GM12801 (cell line): ENCODE measurements around the gene TES.

Experiments
- TF ChIP-seq, protein P1 (sequence below): IDR thresholded peaks from one replicate; pipeline ENCODE4 v1.5.1; 2011; ENCODE audit warnings: control low read depth; ENCODE audit not compliant: insufficient read length; ENCODE audit errors: extremely low read depth

TES gene

GRCh38 chr7:116210345-116211005 is at the start of gene TES:
Gene TES (plus strand): TSS chr7:116210539. CDS start chr7:116210708, 169 bp downstream.
- TF ChIP-seq, protein P1, sequence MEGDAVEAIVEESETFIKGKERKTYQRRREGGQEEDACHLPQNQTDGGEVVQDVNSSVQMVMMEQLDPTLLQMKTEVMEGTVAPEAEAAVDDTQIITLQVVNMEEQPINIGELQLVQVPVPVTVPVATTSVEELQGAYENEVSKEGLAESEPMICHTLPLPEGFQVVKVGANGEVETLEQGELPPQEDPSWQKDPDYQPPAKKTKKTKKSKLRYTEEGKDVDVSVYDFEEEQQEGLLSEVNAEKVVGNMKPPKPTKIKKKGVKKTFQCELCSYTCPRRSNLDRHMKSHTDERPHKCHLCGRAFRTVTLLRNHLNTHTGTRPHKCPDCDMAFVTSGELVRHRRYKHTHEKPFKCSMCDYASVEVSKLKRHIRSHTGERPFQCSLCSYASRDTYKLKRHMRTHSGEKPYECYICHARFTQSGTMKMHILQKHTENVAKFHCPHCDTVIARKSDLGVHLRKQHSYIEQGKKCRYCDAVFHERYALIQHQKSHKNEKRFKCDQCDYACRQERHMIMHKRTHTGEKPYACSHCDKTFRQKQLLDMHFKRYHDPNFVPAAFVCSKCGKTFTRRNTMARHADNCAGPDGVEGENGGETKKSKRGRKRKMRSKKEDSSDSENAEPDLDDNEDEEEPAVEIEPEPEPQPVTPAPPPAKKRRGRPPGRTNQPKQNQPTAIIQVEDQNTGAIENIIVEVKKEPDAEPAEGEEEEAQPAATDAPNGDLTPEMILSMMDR: no peak

GRCh38 chr7:116161728-116162127 is 48.6 kb upstream of the TES start:
- TF ChIP-seq, protein P1: no peak

- TF ChIP-seq, protein P1: no peak
Measured at GRCh38 chr7:116162254-116162653, 48.1 kb upstream of the TES start.

DNA sequence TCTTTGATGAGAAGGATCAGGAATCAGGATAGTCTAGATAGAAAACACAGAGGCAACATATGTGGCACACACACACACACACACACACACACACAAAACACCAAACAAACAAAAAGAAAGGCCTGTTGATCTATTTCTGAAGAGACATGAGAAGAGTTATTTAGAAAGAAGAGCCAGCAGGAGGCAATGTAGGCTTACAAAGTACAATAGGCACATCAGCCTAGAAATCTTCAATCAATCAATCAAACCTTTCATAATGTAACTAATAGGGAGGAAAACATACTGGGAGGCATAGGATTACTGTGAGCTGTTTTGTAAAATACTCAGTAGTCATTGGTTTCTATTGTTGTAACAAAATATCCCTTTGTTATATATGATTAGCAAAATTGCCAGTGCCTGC is 47.3 kb upstream of the TES start:
- TF ChIP-seq, protein P1: no peak

- TF ChIP-seq, protein P1: no peak
Measured at GRCh38 chr7:116164552-116165306, 45.6 kb upstream of the TES start.

DNA sequence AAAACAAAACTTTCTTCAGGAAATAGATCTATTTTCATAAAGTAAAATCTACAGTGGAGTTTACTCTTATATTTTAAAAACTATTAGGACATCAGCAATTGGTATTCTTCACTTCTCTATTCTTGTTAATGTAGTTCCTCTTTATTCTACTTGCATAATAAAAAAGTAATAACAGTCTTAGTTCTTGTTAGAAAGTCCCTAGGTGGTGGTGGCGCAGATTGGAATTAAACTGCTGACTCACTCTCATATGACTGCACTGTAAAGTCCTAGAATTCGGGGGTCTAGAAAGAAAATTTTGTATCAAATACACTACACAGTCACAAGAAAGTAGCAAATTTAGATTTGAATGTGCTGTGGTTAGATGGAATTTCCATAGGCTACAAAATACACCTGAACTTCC is 44.6 kb upstream of the TES start:
- TF ChIP-seq, protein P1: no peak

DNA sequence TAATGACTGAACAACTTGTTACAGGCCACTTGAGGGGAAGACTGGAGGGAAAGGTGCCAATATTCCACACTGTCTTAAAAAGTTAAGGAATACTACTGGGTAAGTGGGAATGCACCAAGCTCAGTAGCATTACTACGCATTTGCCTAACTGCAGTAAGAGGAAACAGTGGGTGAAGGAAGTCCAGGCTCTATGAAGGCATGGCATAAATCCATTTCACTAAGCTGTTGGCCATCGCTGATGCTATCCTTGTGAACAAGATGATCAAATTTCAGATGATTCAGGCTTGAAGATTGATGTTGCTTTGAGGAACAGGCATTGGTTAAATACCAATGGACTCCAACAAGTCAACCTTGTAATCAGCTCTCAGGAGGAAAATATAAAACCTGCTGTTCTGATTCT is 44.2 kb upstream of the TES start:
- TF ChIP-seq, protein P1: no peak
